Fibroblast of gingiva (primary cell): ENCODE data around the gene CHORDC1.
"Not testable (repeated sequence)": the region's sequence is repeated elsewhere in the genome, so short reads cannot be mapped to it uniquely, and the experiment has no call there.

Experiments used
- DNase-seq: peaks from one replicate; pipeline ENCODE4 v3.0.0-alpha.2; 2011; ENCODE audit warnings: low read depth

The CHORDC1 gene

DNA sequence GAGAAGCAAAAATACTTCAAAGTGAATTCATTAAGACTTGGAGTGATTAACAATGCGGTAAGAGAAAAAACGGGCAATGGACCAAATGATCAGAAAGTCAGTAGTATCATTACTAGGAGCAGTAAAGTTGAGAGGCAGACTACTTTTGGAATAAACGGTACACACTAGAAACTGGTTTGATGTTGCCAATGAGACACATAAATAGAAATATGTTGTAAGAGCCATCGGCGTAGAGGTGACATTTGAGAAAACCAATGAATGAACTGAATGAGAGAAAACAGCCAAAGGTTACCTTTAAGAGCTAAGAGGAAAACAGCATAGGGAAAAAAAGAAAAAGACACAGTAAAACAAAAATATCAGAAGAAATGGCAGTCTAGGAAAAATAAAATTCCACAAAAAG lies 6.2 kb downstream of the CHORDC1 start:
- no peak for DNase-seq

DNA sequence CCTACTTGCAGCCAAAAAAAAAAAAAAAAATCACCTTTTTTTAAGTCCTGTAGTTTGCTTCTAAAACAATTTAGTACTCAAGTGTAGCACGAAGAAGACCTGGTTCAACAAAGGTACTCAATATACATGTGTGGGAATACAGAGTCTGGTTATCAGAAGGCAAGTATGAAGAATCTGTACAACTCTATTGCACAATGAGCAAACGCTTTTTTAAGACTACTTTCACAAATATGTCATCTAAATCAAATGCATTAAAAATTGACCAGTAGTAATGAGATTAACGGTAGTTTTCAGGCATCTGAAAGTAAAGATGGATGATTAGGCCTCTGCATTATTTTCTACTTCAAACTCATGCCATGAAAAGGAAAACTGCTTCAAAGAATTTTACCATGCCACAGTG lies 9.5 kb downstream of the CHORDC1 start:
- DNase-seq = no peak

DNA sequence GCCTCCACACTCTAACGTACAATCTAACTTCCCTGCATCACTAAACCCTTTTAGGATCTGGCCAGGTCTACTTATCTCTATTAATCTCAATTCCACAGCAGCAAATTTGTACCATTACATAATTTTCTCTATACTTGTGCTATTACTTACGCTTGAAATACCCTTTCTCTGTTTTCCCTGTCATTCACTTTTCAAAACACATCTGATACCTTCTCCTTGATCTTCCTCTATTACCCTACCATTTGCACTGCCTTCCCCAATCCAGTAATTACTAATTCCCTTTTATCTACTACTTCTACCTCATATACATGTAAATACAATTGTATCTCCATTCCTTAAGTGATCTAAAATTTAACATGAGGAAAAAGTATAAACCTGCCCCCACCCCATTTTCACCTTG lies 14.0 kb downstream of the CHORDC1 start:
- no peak for DNase-seq

DNA sequence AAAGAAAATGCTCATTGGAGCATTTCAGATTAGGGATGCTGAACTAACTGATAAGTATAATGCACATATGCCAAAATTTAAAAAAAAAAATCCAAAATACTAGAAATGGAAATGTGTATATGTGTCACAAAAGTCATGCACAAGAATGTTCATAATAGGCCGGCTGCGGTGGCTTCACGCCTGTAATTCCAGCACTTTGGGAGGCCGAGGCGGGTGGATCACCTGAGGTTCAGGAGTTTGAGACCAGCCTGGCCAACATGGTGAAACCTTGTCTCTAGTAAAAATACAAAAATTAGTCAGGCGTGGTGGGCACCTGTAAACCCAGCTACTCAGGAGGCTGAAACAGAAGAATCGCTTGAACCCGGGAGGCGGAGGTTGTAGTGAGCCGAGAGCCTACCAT lies 14.9 kb downstream of the CHORDC1 start:
- DNase-seq = not testable (repeated sequence)

DNA sequence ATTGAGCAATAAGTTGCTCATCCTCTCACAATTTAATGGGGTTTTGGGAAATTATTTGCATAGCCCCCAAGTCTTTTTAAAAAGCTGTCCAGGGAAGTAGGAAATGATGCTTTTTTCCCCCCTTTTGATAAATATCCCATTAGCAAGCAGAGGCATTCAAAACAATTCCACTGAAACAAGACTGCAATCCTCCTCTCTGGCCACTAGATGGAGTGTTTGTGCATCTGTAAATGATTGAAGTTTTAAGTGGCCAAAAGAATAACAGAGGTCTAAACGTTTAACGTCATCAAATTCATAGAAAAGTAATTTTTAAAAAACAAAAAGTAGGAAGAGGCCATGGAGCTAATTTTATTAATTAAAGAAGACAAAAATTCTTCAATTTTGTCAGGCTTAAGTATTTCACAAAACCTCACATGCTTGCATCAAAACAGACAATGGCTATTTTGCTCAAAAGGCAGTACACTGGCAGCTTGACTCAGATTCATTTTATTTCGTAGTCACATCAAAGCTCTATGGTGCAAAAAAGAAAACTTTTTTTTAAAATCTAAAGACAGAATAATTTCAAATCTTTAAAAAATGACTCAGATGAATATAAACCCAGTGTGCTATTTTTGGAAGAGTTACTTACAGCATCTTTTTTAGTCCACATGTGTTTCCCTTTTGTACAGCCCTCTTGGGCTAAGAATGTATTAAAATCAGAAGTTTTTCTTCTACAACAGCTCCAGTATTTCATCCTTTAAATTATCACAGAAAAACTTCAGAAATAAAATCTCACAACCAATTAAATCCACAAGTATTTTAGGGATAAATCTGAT lies 17.8 kb downstream of the CHORDC1 start:
- DNase-seq = peak; percentile 52

DNA sequence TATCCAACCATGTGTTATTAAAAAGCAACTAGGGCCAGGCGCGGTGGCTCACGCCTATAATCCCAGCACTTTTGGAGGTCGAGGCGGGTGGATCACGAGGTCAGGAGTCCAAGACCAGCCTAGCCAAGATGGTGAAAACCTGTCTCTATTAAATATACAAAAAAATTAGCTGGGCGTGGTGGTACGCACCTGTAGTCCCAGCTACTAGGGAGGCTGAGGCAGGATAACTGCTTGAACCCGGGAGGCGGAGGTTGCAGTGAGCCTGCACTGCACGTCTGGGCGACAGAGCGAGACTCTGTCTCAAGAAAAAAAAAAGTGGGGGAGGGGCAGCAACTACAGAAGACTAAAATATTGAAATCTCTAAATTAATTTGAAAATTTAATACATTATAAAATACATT lies 18.4 kb downstream of the CHORDC1 start:
- DNase-seq = no peak

DNA sequence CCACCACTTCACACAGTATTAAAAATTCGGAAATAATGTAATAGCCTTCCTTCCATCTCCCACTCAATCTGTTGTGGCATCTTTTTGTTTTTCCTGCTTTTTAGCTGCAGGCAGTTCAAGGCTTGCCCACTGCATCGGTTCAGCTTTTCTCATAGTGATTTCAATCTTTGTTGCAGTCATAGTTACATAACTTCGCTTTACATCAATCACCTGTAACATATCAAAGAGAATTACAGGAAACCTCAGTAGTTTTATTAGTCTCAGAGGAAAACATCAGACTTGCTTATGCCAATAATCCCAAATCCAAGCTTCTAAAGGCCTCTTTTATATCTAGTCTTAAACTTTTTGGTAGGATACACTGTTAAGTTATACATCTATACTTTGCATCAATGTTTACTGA lies 20.5 kb downstream of the CHORDC1 start:
- DNase-seq = no peak

DNA sequence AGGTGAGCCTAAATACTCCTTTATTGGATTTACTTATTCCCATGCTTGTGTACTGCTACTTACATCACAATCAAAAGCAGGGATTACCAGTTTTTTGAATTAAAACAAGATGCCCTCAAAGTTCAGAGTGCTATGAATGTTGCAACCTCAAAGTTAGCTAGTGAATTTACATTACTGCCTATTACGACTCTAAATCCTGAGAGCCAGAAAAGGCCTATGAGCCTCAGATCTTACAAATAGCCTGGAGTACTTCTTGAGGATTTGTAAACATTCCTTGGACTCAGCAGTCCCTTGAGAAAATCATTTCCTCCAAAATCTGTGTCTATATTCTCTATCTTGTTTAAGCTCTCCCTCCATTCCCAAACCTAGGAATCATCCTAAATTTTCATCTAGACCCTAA lies 25.5 kb downstream of the CHORDC1 start:
- DNase-seq = peak; percentile 71

DNA sequence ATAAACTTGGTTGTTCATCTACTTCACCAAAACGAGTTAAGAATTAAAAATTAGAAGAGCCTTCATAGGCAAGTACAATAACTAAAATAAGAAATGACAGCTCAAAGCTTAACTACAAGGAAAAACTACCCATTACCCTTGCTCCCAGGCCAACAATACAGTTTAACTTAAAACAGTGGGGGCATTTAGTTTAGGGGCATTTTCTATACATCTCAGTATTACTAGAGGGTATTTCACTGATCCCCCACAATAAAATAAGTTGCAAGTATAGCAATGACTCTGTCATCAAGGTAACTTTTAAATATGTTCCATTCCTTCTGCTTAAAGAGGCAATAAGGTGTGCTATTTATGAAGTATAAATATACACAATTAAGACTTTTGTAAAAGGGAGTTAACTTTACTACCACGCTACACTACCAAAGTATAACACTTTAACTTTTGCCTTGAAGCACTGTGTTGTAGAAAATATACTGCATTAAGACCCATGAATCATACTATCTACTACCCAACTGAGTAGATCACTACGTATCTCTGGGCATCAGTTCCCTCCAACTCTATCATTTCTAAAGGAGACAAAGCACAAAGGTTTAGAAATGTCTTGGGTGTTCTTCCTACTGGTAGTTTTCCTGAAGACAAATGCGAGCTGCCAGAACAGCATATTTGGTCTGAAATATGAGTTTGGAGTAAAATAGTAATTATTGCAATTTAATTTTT lies 29.8 kb downstream of the CHORDC1 start:
- DNase-seq = no peak

DNA sequence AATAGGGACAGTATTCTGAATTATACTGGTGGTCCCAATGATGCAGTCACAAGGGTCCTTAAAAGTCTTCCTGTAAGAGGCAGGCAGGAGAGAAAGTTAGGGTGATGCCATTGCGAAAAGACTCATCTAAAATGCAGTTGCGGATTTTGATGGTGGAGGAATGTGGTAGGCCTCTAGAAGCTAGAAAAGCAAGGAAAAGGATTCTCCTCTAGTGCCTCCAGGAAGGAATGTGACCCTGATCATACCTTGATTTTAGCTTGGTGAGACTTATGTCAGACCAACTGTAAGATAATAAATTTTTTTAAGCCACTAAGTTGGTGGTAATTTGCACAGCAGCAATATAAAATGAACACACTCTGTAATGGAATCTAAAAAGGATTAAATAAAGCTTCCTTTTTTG lies 33.8 kb downstream of the CHORDC1 start:
- no peak for DNase-seq

DNA sequence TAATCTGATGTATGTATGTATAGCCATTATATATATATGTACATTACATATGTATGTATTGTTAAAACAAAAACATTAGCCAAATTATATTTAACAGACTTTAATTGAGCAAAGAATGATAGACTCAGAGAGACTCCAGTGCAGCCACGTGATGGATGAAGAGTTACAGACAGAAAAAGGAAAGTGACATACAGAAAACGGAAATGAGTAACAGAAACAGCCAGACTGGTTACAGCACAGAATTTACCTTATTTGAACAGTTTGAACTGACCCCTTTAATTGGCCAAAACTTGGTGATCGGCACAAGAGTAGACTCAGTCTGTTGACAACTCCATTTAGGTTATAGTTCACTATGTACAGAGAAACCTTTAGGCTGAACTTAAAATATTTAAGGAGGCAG lies 35.0 kb downstream of the CHORDC1 start:
- DNase-seq = no peak

DNA sequence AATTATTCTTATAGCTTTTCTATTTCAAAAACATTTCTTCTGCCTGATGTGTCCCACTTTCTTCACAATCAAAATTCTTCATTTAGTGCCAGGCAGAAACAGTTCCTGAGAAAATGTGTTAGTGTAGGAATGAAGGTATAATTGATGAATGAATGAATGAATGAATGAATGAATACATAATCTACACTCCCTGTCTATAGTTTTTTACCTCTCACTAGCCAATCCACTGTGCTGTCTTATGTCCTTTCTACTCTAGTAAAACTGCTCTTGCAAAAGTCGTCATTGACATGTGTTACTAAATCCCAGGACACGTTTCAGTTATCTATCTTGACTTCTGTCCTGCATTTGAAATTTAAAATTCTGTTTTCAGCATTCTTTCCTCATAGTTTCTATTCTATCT lies 42.9 kb downstream of the CHORDC1 start:
- no peak for DNase-seq

DNA sequence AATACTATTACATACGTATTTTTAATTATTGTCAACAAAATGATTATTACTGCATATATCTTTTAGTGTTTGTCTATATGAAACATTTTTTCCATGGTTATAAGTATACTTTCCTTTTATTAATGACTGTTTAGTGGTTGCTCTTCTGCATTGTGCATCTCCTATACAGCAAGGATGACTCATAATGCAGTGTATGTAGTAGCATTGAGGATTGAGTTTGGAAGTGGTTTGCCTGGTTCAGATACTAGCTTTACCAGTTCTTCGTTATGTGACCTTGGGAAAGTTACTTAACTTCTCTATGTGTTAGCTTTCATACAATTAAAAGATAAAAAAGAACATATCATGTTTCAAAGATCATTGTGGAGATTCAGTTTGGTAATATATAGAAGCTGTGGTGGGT lies 44.1 kb downstream of the CHORDC1 start:
- no peak for DNase-seq

DNA sequence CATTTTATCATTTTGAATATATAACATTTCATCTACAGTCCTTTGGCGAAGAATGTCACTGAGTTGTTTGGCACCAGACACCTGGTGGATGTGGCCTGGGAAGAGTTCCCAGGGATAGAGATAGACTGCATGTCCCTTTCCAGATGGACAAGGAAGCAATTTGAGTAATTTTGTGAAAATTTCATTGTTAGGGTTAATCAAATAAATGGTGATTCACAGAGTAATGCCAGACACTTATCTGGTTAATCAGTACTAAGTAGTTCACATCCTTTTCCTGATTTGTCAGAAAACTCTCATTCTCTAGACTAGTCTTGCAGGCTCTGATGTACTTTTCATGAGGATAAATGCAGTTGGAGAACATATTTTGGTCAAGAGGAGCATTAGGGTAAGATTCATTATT lies 46.8 kb downstream of the CHORDC1 start:
- no peak for DNase-seq

DNA sequence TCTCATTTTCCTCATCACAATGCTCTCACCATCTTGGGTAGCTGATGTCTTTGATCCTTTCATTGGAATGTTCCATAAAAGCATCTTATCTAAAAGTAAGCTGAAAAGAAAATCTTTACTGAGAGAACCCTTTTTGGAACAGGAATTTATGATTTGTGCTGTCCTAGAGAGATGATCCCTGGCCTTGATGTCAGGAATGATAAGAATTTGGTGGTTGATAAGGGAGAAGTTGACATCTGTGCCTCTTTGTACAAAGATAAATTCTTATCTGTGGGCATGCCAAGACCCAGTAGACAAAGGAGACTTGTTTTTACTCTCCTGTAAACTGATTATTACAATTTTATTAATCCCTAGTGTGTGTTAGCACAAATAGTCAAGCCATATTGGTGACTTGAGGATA lies 51.5 kb downstream of the CHORDC1 start:
- no peak for DNase-seq

DNA sequence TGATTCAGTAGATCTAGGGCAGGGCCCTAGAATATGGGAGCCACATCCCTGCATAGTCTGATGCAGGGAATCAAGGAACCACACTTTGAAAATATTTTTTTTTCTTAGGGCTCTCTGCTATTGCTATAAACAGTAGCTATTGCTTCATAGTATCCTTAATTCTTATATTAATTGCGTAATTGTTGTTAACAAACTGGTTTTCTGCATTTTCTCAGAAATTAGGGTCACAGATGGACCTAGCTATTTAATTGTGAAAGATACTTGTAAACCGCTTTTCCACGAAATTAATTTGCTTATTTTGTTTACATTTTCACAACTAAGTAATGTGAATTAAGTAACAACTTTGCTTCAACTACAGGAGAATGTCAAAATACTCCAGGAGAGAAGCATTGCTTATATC lies 54.3 kb downstream of the CHORDC1 start:
- DNase-seq = no peak

DNA sequence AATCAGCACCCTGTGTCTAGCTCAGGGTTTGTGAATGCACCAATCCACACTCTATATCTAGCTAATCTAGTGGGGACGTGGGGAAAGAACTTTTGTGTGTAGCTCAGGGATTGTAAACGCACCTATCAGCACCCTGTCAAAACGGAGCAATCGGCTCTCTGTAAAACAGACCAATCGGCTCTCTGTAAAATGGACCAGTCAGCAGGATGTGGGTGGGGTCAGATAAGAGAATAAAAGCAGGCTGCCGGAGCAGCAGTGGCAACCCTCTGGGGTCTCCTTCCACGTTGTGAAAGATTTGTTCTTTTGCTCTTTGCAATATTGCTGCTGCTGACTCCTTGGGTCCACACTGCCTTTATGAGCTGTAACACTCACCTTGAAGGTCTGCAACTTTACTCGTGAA lies 55.1 kb downstream of the CHORDC1 start:
- not testable (repeated sequence) for DNase-seq

DNA sequence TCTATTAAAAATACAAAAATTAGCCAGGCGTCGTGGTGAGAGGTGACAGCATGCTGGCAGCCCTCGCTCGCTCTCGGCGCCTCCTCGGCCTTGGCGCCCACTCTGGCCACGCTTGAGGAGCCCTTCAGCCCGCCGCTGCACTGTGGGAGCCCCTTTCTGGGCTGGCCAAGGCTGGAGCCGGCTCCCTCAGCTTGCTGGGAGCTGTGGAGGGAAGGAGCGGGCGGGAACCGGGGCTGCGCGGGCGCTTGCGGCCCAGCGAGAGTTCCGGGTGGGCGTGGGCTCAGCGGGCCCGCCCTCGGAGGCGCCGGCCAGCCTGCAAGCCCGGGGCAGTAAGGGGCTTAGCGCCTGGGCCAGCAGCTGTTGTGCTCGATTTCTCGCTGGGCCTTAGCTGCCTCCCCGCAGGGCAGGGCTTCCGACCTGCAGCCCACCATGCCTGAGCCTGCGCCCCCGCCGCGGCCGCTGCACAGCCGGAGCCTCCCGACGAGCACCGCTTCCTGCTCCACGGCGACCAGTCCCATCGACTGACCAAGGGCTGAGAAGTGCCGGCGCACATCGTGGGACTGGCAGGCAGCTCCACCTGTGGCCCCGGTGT lies 55.8 kb downstream of the CHORDC1 start:
- DNase-seq = not testable (repeated sequence)
